Activated T-cell treated with anti-CD3 and anti-CD28 coated beads for 48 hours (primary cell): ENCODE results near the gene SMIM5.

Experiments
- DNase-seq: peaks from one replicate; pipeline ENCODE4 v3.0.0-alpha.2; 2020; ENCODE audit warnings: low read depth

SMIM5 gene

DNA sequence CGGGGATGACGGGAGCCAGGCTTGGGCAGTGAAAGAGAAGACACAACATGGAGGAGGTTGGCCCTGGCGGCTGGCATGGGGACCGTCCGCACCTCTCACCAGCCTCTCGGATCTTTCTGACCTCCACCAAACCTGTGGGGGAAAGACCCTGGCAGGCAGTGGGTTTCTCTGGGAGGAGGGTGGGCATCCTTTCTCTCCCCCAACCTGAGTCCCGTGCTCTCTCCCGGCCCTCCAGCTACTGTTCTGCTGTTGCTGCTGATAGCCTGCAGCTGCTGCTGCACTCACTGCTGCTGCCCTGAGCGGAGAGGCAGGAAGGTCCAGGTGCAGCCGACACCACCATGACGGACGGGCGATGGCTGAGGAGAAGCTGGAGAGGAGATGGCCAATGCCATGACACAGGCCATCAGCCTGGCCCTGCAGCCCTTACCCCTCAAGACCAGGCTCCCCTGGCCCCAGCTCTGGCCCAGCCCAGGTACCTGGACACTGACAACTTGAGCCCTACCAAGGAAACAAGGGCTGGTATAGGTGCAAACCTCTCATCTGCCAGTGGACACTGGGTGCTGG lies 7.4 kb downstream of the SMIM5 start:
- DNase-seq = no peak

DNA sequence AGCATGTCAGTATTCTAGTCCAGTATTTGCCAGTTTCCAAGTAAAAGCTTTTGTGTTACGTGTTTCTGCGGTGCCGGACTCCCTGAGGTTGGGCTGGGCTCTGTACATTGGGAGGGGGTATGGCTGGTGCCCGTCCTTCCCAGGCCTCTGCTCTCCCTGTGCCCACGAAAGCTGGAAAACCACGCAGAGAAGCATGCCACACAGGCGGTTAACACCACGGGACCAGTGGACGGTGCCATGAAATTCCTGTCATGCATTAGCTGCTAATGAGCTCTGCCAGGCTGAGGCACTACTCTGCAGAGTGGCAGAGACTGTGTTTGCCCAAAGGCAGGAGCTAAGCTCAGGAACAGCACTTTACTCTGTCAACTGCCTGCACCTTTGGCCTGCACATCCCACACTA lies 8.1 kb downstream of the SMIM5 start:
- no peak for DNase-seq

DNA sequence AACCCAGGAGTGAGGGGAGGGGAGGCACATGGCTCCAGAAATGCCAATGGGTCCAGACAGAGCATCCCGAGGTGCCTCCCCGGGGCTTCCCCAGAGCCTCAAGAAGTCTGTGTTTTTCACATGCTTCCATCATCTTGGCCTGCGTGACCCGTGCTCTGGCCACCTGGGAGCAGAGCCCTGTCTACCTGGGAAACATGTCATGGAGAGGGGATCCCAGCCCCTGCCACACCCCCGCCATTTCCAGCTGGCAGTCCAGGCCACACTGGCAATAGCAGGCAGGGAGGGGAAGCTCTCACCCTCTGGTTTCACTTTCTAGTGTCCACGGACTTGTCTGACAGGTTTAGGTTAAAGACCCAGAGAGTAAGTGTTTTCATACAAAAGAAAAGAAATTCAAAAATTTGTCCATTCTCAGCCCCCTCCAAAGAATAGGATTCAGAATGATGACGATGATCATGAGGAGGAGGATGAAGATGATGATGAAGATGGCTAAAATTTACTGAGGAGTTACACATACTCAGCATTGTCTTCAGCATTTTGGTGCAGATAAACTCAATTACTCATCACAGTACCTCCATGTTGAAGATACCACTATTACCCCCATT lies 9.0 kb downstream of the SMIM5 start:
- no peak for DNase-seq

DNA sequence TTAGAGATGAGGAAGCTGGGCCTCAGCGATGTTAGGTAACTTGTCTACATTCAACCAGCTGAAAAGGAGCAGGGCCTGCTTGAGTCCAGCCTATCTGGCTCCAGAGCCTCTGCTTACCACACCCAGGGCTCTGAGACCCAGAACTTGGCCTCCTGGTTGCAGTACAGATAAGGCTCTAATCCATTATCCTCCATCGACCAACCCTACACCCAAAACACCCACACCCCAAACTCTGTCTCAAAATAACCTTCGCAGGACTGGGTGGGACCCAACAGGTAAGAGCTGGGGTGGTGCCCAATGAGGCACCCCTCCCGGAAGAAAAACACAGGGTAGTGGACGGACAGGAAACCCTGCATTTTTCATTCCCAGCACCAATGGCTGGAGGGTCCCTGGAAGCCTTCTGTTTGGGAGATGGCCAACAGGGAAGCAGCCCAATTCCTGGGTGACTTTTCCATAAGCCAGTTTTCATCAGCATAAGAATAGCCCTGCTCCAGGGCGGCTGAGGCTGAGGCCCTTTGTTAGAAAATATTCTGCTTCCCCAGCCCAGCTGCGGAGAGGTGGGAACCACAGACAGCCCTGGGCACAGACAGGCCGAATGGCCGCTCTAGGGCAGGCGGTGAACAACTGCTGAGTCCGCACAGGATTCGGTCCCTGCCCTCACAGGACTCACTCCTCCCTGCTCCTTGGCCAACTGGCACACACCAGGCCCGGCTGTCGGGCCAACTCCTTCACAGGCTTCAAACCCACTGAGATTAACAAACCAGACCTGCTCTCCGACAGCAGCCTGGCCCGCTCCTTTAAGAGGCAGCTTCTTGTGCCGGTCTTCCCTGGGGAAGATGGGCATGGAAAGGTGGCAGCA lies 9.8 kb downstream of the SMIM5 start:
- DNase-seq = no peak

DNA sequence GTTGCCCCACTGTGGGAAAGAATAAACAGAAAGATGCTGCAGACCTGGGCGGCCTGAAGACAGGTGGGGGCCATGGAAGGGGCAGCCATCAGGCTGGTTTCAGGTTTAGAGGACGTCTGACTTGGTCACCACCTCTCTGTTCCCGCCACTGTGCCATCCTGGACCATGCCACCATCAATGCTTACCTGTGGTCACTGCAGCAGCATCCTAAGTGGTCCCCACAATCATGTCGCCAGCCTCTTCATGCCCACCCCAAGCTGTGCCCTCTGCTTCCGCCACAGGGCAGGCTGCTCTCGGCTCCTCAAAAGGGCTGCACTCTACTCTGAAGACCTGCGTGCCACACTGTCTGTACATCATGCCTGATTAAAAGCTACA lies 10.4 kb downstream of the SMIM5 start:
- no peak for DNase-seq

- DNase-seq = no peak
Measured at GRCh38 chr17:75645501-75645888, 12.3 kb downstream of the SMIM5 start.

- no peak for DNase-seq
Measured at GRCh38 chr17:75645889-75646637, 12.8 kb downstream of the SMIM5 start.

DNA sequence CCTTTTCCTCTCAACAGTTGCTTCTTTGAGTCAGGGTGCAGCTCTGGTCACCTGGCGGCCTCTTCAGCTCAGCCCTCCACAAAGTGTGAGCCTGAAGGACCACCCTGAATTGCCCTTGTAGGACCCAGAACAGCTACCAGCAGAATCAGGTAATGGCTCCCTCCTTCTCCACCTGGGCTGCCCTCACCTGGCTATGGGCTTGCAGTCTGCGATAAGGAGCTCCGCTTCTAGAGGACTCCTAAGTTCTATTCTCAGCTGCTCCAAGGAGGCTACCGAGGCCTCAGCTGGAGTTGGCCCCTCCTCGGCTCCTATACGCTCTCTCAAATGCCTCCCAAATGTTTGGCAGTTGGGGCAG lies 13.4 kb downstream of the SMIM5 start:
- DNase-seq = no peak

DNA sequence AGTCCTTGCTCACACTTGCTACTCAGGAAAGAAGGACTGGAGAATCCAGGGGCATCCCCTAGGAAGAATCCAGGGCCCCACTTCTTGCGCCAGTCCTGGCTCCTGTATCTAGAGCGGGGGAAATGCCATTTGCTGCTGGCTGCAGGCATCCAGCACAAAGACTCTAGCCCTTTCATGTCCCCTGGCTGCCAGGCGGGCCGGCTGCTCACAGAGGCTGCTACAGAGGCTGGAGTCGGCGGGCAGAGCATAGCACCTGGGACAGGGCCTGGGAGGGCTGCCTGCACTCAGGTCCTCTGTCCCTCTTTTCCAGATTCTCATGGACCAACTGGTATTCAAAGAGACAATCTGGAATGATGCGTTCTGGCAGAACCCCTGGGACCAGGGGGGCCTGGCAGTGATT lies 13.8 kb downstream of the SMIM5 start:
- no peak for DNase-seq

- no peak for DNase-seq
Measured at GRCh38 chr17:75647921-75648320, 14.7 kb downstream of the SMIM5 start.

DNA sequence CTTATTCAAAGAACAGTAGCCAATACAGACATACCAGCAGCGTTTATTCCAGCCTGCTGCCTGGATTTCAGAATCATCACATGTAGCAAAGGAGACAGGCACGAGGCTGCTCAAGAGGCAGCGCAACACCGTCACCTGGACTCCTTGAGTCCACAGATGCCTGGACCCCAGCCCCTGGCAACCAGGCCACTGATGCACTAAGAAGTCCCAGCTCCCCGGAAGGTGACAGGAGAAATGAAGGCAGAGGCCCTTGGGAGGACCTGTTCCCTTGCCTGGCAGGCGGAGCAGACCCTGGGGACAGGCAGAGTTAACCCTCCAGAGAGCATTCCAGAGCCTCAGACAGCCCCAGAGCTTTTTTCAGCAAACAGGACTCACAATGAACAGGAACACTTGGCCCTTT lies 16.5 kb downstream of the SMIM5 start:
- DNase-seq = no peak

DNA sequence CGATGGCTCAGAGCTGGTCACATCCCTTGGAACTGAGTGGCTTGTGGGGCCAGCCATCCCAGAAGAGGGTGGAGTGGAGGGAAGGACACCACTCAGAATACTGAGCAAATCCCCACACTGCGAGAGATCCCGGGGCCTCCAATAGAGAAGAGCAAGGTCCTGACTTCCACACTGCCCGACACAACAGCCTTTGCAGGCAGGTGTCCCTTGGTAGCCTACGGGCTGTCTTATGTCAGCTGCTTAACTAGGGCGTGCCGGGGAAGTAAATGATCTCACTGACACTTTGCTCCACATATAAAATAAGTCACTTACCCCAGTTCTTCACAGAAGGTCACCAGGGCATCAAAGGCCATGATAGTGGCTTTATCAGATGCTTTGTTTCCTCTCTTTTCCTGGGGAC lies 17.6 kb downstream of the SMIM5 start:
- no peak for DNase-seq

DNA sequence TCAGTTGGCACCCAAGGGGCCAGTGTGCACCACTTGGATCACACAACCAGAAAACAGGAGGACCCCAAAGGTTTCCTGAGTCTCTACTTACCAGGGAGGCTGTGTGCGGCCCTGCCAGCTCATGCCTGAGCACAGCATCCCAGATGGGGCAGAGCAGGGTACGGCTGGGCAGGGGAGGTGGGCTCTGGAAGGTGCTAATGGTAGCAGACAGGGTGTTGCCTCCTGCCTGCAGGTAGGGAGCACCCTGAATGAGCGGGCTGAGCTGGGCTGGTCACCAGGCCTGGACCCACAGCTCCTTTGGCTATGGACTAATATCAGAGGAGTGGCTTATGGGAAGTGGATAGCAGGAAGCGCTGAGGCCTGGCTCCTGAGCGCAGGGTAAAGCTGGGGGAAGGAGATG lies 19.1 kb downstream of the SMIM5 start:
- no peak for DNase-seq

GRCh38 chr17:75652934-75653549 lies 19.8 kb downstream of the SMIM5 start:
- no peak for DNase-seq

- no peak for DNase-seq
Measured at GRCh38 chr17:75654176-75654575, 20.9 kb downstream of the SMIM5 start.

- no peak for DNase-seq
Measured at GRCh38 chr17:75658237-75658636, 25.0 kb downstream of the SMIM5 start.

DNA sequence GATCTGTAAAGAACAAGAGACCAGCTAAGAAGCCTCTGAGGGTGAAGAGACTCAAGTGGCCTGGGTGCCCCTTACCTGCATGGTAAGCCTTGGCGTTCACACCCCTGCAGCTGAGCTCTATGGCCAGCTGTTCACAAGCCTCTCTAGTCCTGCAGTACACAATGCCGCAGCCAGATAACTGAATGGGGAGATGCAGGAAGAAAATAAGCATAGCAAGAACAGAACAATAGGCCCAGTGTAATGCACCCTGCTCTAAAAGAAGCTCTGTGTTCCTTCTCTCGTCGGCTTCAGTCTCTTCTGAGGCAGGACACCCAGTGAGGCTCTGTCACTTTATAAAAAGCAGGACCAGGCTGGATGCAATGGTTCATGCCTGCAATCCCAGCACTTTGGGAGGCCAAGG lies 28.3 kb downstream of the SMIM5 start:
- DNase-seq = no peak

GRCh38 chr17:75662511-75662910 lies 29.3 kb downstream of the SMIM5 start:
- DNase-seq = no peak

GRCh38 chr17:75664099-75664549 lies 30.9 kb downstream of the SMIM5 start:
- DNase-seq = no peak

GRCh38 chr17:75665981-75666380 lies 32.7 kb downstream of the SMIM5 start:
- no peak for DNase-seq

- DNase-seq = peak; percentile 92
Measured at GRCh38 chr17:75666959-75667790, 33.9 kb downstream of the SMIM5 start, which contains the start of the genes RECQL5 and SAP30BP. Gene RECQL5 (minus strand): TSS chr17:75667154. CDS start chr17:75666557, 597 bp downstream. Gene SAP30BP (plus strand): TSS chr17:75667338. CDS start chr17:75667373, 35 bp downstream.
